Dedifferentiated amniotic fluid mesenchymal stem cell (primary cell): ENCODE data around the gene RNF31.
A peak's percentile ranks its signal among the peaks of the same experiment; 100 is the strongest.
"Not testable (repeated sequence)": the region's sequence is repeated elsewhere in the genome, so short reads cannot be mapped to it uniquely, and the experiment has no call there.

ENCODE experiments used
- DNase-seq: peaks from one replicate; pipeline ENCODE4 v3.0.0-alpha.2; 2016; ENCODE audit errors: extremely low spot score

The RNF31 gene

DNA sequence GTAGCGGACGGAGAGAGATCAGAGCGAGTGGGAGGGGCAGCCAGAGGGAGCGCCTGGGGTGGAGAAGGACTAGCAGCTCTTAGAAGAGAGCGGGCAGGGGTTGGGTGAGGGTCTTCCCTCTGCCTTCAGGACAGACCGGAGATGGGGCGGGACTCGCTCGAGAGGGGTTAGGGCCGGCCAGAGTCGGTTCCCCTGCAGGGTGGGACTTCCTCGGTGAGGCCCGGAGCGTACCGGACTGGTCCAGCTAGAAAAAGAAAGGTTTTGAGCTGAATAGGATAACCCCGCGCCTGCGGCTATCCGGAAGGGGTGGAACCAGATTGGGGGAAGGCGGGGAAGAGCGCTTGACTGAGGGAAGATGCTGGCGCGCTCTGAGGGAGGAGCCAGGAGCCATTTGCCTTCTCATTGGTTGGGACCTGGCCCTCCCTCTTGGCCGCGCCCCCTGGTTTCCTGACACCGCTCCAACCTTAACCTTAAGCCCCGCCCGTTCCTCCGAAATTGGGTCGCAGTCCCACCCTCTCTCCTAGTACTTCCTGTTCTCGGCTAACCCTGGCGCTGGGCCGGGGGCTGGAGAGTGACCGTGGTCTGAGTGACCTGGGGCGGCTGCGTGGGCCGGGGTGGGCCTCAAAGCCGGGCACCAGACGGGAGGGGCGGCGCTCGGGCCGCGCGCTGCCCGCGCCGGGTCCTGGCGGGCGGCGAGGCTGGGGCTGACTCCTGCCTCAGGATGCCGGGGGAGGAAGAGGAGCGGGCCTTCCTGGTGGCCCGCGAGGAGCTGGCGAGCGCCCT, at the start of gene RNF31:
TSS of gene RNF31 (plus strand) at position 521 of the 783 bp plus-strand sequence. CDS start at position 722, 201 bp downstream.
- DNase-seq = peak; percentile 99

DNA sequence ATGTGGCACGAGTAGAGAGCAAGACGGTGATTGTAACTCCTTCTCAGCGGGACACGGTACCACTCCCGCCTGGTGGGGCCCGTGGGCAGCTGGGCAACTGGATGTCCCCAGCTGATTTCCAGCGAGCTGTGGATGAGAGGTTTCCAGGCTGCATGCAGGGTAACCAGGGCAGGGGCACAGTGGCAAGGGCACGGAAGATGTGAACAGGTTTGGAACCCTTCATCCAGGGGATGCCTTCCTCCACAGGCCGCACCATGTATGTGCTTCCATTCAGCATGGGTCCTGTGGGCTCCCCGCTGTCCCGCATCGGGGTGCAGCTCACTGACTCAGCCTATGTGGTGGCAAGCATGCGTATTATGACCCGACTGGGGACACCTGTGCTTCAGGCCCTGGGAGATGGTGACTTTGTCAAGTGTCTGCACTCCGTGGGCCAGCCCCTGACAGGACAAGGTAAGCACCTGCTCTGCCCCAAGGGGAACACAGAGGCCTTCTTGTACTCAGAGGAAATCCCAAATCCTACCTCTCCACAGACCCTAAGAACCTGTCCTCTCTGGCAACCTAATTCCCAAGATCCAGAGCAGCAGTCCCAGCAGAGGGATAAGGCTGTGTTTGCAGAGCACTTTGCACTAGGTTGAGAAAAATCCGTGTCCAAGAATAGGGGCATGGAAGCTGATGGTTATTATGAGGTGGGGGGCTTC, 48.9 kb upstream of the RNF31 start:
- DNase-seq = no peak

DNA sequence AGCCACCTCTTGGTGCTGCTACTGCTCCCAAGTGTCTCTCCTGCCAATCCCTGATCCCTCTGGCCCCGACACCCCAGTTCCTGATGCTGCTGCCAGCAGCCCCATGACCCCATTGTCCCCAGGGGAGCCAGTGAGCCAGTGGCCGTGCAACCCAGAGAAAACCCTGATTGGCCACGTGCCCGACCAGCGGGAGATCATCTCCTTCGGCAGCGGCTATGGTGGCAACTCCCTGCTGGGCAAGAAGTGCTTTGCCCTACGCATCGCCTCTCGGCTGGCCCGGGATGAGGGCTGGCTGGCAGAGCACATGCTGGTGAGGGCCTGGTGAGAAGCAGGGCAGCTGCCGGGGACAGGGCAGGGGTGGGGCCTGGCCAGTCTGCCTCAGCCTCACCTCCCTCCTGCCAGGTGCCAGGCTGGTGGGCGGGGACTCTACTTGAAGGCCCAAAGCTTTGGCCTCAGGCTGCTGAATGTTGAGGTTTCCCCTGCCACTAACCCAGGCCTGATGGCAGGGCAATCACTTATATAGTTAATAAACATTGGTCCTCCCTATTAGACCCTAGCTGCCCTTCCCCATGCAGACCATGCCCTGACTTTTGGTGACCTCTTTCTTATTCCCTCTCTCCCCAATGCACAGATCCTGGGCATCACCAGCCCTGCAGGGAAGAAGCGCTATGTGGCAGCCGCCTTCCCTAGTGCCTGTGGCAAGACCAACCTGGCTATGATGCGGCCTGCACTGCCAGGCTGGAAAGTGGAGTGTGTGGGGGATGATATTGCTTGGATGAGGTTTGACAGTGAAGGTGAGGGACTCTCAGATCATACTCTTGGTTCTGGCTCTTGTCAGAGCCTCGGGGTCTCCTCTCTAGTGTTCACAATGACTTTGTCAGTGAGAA, 48.1 kb upstream of the RNF31 start:
- no peak for DNase-seq

DNA sequence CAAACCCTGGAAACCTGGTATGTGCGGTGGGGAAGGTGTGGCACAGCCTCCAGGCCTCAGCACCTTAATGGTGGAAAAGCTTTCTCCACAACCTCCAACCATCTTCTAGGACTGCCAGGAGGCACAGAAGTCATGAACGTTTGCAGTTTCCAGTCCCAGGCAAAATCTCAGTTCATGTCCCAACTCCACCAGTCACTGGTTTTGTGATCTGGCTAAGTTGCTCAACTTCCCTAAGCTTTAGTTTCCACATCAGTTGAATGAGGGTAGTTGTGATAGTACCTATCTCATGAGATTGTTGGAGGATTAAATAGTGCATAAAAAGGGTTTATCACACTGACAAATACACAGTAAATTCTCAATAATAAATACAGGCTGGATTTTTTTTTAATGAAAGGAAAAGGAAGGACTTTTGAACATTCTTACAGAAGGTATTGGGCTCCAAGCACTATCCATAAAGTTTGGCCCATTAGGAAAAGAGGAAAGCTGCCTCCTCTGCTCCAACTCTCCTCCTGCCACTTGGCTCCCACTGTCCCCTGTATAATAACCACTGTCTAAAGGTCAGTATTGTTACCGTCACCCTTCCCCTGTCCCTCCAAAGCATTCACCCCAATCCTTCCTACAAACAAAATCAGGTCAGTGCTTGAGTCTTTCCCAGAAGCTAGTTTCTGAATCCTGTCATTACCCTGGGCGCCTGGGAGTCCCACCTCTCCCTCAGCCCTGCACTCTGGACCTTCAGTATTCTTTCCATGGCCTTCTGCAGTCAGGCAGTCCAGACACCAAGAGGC, 46.9 kb upstream of the RNF31 start:
- no peak for DNase-seq

DNA sequence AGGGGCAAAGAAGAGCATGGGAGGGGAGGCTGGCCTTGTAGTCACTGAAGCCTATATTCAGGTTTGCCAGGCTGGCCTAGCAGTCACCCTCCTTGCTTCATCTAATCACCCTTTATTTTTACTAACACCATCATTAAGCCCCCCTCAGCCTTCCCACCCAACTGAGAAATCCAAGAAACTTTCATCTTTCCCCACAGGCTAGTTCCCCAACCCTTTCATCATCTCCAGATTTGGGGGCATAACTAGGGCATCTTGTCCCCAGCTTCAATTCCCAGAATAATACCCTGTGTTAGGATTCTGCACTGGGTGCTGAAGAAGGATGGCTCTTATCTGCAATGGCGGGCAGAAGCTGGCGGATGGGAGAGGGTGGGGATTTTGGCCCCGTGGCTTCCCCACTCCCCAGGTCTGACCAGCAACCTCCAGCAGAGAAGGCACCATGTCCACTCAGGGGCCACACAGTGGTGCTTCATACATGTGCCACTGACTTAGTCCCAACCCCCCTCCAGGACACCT, 46.3 kb upstream of the RNF31 start:
- no peak for DNase-seq

DNA sequence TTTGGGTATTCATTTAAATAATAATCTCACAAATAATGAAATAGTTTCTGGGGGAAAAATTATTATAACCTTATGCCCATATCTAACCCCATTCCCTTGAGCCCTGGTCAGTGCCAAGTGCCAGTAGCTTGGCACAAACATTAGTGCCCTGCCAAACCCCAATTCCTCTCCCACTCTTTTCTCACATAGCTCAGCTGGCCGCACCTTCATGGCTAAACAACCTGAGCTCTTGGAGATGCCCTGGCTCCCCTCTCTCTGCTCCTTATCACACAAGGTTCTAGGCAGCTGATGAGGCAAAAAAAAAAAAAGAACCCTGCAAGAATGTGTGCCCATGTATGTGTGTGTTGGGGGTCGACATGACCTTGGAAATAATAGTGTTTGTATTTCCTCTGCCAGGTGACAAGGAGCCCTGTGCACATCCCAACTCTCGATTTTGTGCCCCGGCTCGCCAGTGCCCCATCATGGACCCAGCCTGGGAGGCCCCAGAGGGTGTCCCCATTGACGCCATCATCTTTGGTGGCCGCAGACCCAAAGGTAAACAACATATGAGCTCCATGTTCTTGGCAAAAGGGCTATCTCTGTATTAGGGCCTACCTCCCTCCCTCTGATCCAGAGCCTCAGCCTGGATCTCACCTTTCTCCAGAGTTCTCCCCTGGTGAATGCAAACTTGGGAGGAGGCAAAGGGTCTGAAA, 44.8 kb upstream of the RNF31 start:
- no peak for DNase-seq

DNA sequence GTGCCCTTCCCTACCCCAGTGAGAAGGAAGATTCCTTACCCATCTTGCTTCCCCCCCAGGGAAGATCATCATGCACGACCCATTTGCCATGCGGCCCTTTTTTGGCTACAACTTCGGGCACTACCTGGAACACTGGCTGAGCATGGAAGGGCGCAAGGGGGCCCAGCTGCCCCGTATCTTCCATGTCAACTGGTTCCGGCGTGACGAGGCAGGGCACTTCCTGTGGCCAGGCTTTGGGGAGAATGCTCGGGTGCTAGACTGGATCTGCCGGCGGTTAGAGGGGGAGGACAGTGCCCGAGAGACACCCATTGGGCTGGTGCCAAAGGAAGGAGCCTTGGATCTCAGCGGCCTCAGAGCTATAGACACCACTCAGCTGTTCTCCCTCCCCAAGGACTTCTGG, 43.8 kb upstream of the RNF31 start:
- DNase-seq = no peak

DNA sequence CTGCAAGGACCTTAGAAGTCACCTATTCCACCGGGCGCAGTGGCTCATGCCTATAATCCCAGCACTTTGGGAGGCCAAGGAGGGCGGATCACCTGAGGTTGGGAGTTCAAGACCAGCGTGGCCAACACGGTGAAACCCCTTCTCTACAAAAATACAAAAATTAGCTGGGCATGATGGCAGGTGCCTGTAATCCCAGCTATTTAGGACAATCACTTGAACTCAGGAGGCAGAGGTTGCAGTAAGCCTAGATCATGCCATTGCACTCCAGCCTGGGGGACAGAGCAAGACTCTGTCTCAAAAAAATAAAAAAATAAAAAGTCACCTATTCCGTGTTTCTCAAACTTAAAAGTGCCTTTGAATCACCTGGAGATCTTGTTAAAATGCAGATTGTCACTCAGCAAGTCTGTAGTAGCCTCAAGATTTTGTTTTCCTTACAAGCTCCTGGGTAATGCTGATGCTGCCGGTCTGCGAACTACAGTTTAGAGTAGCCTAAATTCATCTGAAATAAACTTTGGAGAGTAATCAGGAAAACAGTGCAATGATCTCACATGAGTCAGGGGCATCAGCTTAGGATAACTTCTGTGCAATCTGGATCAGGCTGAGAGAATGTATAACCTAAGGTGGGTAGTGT, 41.6 kb upstream of the RNF31 start:
- not testable (repeated sequence) for DNase-seq

DNA sequence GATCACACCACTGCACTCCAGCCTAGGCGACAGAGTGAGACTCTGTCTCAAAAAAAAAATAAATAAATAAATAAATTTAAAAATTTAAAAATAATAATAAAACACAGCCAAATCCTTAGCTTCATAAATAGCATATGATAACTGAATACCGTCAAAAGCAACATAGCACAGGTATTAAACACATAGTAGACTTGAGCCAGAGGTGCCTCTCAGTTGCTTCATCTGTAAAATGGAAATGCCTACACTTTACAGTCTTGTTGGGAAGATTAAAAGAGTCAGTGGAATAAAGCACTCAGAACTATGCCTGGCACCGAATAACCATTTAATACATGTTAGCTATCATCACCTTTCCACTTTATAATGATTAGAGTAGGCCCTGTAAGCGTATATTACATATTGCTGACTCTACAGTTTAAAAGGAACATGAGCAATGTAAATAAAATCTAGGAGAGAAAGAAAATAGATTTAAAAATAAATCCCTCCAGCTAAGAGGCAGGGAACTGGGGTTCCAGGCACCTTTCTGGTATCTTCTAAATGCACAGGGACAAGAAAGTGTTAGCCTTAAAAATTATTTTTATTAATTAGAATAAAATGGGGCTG, 40.5 kb upstream of the RNF31 start:
- DNase-seq = no peak

DNA sequence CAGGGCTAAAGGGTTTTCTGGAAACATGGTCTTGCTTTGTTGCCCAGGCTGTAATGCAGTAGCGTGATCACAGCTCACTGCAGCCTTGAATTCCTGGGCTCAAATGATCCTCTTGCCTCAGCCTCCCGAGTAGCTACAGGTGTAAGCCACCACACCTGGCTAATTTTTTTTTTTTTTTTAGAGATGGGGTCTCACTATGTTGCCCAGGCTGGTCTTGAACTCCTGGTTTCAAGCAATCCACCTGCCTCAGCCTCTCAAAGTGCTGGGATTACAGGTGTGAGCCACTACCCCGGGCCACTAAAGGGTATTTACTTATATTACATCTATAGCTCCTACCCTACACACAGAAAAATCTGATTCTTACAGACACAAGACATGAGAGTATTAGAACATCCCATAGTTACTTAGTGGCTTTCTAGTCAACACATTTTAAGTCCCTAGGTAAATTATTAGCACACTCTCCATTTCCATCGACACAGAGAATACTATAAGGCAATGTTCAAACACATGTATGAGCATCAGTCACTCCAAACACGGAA, 38.9 kb upstream of the RNF31 start:
- no peak for DNase-seq

DNA sequence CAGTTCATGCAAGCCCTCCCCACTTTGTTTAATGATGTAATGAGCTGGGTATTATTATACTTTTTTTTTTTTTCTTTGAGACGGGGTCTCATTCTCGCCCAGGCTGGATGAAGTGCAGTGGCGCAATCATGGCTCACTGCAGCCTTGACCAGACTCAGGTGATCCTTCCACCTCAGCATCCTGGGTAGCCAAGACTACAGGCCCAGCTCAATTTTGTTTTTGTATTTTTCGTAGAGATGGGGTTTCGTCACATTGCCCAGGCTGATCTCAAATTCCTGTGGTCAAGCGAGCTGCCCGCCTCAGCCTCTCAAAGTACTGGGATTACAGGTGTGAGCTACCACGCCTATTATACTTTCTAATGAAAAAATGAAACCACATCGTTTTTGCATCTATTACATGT, 37.2 kb upstream of the RNF31 start:
- DNase-seq = no peak

DNA sequence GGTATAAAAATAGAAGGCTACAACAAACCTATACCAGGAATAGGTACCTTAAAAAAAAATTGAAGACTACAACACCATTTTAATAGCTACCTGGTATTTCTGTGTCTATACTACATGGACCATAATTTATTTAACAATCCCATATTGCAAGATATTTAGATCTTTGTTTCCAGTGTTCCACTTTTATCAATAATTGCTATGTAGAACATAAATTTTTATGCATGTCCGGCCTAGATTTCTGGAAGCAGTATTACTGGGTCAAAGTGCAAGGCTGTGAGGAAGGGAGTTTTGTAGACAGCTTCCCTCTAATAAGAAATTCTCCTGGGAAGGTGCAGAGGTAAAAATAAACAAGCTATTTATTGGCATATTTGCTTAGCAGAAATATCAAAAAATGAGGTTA, 36.8 kb upstream of the RNF31 start:
- no peak for DNase-seq

DNA sequence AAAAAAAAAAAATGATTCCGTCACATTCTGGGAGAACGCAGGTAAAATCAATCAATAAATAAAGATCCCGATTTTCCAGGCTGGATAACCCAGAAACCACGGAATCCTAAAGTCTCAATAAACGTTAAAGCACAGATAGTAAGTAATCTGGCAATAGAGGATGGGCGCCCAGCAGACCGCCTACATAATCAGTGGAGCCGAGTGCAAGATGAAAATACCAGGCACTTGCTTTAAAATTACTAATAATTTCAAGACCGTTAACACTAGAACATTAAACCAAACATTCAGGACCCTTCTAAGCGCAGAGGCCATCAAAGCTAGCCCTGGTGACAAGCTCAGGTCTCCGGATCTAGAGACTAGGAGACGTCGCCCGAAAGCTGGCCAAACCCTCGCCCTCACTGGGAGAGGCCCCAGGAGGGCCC, 33.9 kb upstream of the RNF31 start:
- DNase-seq = no peak

DNA sequence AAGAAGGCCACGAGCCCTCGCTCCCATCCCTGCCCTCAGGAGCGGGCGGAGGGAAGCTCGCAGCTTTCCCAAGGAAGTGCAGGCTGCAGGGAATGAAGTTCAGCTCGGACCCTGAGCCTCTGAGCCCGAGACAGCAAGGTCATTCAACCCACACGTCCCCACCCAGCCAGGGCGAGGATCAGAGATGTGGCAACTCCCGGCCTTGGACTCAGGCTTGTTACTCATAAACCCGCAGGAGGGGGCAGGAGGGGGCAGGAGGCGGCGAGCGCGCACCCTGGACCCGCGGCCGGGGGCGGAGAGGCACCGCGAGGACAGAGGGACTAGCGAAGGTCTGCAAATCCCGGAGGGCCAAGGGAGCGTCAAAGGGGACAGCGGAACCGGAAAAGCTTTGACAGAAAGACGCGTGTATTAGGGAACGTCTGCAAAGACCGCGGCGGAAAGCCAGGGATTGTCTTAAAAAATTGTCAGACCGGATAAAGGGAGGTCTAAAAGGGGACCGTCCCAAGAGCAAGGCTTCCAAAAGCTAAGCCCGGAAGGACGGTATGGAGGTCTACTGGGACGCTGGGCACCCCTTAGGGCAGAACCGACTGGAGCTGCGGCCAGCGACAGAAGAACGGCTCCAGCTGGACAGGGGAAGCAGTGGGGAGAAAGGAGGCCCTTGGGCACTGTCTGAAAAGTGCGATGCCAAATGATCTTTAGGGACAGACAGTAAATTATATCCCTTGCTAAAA, 33.3 kb upstream of the RNF31 start:
- peak; percentile 69 for DNase-seq

DNA sequence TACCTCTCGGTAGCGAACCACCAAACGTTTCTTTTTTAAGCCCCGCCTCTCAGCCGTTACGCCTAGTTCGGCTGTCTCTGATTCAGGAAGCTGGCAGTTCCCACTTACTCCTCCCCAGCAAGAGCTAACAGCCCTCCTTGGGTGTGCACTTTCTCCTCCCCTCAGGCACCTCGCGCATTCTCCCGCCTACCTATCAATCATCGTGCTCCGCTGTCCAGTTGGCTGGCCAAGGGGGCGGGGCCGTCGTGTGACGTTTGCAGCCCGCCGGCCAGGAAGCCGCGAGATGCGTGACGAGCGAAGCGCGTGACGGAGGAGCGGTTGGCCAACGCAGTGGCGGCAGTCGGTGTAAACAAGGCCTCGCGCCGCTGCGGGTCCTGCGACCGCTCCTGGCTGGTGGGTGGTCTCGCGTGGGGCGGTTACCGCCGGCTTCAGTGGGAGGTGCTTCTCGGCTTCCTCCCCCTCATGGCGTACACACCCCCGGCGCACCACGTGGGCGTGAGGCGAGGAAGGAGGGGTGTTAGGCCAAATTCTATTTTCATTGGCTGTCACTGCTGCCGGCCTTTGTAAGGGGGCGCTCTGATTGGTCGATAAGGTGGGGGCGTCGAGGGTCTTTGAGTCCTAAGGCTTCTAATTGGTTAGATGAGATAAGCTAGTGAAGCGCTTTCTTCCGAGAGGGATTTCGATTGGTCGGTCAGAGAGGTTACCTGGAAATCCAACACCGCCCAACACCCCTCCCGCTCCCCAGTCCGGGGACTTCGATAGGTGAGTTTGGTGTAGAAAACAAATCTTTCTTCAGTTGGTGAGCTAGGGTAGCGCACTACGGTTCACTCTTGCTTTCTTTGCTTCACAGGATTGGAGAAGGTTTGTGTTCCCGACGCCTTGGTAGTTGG, 32.5 kb upstream of the RNF31 start, which contains the start of the genes DCAF11 and NRL:
TSS of gene DCAF11 (plus strand) at position 246 of the 890 bp plus-strand sequence. CDS start 818 bp downstream, outside the sequence.
TSS of gene NRL (minus strand) at position 418 of the 890 bp plus-strand sequence. CDS start 32,101 bp downstream, outside the sequence.
- peak; percentile 100 for DNase-seq

DNA sequence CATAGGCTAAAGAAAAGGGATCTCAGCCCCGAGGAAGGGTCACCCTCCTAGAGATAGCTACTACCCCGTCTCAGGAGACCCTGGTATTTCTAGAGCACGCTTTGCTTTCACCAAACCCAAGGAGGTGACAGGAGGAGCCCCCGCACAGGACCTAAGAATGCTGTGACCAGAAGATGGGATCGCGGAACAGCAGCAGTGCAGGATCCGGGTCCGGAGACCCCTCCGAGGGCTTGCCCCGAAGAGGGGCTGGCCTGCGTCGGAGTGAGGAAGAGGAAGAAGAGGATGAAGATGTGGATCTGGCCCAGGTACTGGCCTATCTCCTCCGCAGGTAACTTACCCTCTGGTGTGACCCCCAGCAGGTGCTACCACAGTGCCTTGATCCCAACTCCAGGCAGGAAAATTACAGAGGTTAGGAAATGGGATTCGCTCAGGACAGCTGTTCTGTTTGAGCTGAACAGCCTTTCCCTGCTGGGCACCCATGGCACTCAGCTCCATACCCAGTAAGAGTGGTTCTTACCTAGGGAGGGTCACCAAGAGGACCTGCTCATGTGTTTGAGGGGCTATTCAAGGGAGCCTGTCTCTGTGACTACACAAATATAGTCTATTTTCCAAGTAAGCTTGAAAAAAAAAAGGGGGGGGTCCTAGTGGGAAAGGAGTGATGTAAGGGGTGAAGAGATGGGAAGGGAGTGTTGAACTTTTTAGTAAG, 31.7 kb upstream of the RNF31 start:
- no peak for DNase-seq
